GM21528 (cell line): ENCODE data around the gene PCDHGB4.
"Not testable (repeated sequence)": the region's sequence is repeated elsewhere in the genome, so short reads cannot be mapped to it uniquely, and the experiment has no call there.

Source experiments
- ATAC-seq: cut with Tn5 transposase; IDR thresholded peaks from one replicate; pipeline ENCODE4 v1.9.1; 2021; ENCODE audit warnings: mild to moderate bottlenecking, moderate library complexity; ENCODE audit not compliant: unreplicated experiment, low FRiP score

Gene PCDHGB4

DNA sequence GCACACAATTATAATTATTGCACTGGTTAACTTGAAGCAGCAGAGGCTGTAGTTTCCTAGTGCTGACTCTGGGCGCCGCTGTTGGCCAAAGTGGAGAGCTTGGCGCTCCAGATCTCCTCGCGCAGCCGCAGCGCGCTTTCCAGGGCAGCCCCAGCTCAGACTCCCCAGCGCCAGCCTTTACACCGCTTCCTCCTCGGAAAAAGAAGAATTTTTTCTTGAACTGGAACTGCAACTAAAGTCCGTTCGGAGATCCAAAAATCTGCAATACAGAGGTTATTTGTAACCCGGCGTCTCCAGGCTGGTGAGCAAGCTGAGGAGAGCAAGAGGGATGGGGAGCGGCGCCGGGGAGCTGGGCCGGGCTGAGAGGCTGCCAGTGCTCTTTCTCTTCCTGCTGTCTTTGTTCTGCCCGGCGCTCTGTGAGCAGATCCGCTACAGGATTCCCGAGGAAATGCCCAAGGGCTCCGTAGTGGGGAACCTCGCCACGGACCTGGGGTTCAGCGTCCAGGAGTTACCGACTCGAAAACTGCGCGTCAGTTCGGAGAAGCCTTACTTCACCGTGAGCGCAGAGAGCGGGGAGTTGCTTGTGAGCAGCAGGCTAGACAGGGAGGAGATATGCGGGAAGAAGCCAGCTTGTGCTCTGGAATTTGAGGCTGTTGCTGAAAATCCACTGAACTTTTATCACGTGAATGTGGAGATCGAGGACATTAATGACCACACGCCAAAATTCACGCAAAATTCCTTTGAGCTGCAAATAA, at the start of gene PCDHGB4:
PCDHGB4 (plus strand) TSS at position 142 of the 755 bp plus-strand sequence; CDS start at position 329, 187 bp downstream.
- ATAC-seq: not testable (repeated sequence)

GRCh38 chr5:141338538-141339306, 48.8 kb upstream of the PCDHGB4 start, which contains the start of gene PCDHGA2:
TSS of gene PCDHGA2 (plus strand) at chr5:141338760.
- ATAC-seq: no peak

DNA sequence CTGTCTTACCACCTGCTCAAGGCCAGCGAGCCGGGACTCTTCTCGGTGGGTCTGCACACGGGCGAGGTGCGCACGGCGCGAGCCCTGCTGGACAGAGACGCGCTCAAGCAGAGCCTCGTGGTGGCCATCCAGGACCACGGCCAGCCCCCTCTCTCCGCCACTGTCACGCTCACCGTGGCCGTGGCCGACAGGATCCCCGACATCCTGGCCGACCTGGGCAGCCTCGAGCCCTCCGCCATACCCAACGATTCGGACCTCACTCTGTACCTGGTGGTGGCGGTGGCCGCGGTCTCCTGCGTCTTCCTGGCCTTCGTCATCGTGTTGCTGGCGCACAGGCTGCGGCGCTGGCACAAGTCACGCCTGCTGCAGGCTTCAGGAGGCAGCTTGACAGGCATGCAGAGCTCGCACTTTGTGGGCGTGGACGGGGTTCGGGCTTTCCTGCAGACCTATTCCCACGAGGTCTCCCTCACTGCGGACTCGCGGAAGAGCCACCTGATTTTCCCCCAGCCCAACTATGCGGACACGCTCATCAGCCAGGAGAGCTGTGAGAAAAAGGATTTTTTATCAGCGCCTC, 46.6 kb upstream of the PCDHGB4 start:
- not testable (repeated sequence) for ATAC-seq

- ATAC-seq: no peak
Observed at GRCh38 chr5:141342773-141343172, 44.7 kb upstream of the PCDHGB4 start.

- ATAC-seq: no peak
Observed at GRCh38 chr5:141343242-141343952, 44.1 kb upstream of the PCDHGB4 start, which contains the start of gene PCDHGA3. TSS of gene PCDHGA3 (plus strand) at chr5:141343829. CDS start at chr5:141344034, 205 bp downstream.

- no peak for ATAC-seq
Observed at GRCh38 chr5:141343953-141344463, 43.5 kb upstream of the PCDHGB4 start.

- ATAC-seq: no peak
Observed at GRCh38 chr5:141345327-141345726, 42.2 kb upstream of the PCDHGB4 start.

GRCh38 chr5:141346017-141346416, 41.5 kb upstream of the PCDHGB4 start:
- not testable (repeated sequence) for ATAC-seq

GRCh38 chr5:141349917-141350619, 37.4 kb upstream of the PCDHGB4 start, which contains the start of gene PCDHGB1:
TSS of gene PCDHGB1 (plus strand) at chr5:141350099. CDS start at chr5:141350261, 162 bp downstream.
- peak; percentile 55 for ATAC-seq

DNA sequence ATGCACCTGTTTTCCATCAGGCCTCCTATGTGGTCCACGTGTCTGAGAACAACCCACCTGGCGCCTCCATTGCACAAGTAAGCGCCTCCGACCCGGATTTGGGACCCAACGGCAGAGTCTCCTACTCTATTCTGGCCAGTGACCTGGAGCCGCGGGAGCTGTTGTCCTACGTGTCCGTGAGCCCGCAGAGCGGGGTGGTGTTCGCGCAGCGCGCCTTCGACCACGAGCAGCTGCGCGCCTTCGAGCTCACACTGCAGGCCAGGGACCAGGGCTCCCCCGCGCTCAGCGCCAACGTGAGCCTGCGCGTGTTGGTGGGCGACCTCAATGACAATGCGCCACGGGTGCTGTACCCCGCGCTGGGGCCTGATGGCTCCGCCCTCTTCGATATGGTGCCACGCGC, 35.9 kb upstream of the PCDHGB4 start:
- ATAC-seq: no peak

DNA sequence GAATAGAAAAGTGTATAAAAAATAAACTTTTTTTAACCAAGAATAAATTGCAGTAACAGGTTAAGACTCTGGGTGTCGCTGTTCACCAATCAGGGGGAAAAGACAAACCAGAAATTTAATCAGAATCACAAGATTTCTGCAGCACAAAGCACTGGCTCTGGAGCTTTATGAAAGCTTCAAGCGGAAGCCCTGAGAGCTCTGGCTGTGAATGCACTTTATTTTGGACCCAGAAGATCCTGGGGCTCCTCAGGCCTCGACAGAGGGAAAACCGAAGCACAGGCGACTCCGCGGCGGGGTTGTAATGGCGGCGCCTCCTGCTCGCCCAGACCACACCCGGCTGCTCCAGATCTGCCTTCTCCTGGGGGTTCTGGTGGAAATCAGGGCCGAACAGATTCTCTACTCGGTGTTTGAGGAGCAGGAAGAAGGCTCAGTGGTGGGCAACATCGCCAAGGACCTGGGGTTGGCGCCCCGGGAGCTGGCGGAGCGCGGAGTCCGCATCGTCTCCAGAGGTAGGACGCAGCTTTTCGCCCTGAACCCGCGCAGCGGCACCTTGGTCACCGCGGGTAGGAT, 32.5 kb upstream of the PCDHGB4 start, which contains the start of gene PCDHGA4:
PCDHGA4 (plus strand) TSS at position 122 of the 570 bp plus-strand sequence; CDS start at position 209, 87 bp downstream.
- ATAC-seq: no peak

DNA sequence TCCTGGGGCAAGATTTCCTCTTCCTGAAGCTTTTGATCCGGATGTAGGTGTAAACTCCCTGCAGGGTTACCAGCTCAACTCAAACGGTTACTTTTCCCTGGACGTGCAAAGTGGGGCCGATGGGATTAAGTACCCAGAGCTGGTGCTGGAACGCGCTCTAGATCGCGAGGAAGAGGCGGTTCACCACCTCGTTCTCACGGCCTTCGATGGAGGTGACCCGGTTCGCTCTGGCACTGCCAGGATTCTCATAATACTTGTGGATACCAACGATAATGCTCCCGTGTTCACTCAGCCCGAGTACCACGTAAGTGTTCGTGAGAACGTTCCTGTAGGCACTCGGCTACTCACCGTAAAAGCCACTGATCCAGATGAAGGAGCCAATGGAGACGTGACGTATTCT, 31.9 kb upstream of the PCDHGB4 start:
- no peak for ATAC-seq

DNA sequence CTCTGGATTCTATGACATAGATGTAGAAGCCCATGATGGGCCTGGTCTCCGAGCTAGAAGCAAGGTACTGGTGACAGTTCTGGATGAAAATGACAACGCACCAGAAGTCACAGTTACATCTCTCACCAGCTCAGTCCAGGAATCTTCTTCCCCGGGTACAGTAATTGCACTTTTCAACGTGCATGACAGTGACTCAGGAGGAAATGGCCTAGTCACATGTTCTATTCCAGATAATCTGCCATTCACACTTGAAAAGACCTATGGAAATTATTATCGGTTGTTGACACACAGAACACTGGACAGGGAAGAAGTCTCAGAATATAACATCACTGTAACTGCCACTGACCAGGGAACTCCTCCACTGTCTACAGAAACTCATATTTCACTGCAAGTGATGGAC, 31.4 kb upstream of the PCDHGB4 start:
- no peak for ATAC-seq

DNA sequence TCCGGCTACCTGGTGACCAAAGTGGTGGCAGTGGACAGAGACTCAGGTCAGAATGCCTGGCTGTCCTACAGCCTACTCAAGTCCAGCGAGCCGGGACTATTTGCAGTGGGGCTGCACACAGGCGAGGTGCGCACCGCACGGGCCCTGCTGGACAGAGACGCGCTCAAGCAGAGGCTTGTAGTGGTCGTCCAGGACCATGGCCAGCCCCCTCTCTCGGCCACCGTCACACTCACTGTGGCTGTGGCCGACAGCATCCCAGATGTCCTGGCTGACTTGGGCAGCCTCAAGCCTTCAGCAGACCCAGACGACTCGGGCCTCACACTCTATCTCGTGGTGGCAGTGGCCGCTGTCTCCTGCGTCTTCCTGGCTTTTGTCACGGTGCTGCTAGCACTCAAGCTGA, 30.5 kb upstream of the PCDHGB4 start:
- ATAC-seq: no peak

GRCh38 chr5:141359790-141360426, 27.6 kb upstream of the PCDHGB4 start, which contains the start of gene PCDHGB2:
TSS of gene PCDHGB2 (plus strand) at chr5:141359994. CDS start at chr5:141360136, 142 bp downstream.
- no peak for ATAC-seq

- ATAC-seq: no peak
Observed at GRCh38 chr5:141360685-141361084, 26.8 kb upstream of the PCDHGB4 start.

DNA sequence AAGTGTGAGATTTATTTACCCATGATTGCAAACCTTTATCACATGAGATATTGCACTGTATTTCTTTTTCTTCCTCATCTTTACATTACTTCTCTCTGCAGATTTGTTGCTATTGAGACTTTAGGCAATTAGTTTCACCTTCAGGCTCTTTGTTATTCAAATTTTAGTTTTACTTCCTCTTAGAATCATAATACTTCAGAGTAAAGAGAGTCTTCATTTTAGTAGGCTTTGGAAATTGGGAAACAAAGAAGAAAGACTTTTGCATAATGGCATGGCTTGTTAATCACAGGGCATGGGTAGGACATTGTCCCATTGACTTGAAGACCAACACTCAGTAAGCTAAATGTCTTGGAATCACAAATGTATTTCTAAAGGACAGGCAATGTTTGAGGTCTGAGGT, 24.8 kb upstream of the PCDHGB4 start:
- no peak for ATAC-seq

- no peak for ATAC-seq
Observed at GRCh38 chr5:141363952-141364660, 23.4 kb upstream of the PCDHGB4 start, which contains the start of gene PCDHGA5. TSS of gene PCDHGA5 (plus strand) at chr5:141364162. CDS start at chr5:141364331, 169 bp downstream.
